GM12878 (cell line): Measurements from ENCODE around the gene CPEB3.
"Not testable (repeated sequence)": the region's sequence is repeated elsewhere in the genome, so short reads cannot be mapped to it uniquely, and the experiment has no call there.

Source experiments
- CHD1 ChIP-seq: IDR thresholded peaks from 2 replicates; pipeline ENCODE4 v1.6.1; 2012; ENCODE audit warnings: low read depth, low read length, improper control_type of control experiment
- CTCF ChIP-seq, 3 experiments: IDR thresholded peaks in 2 of 3; conservative IDR thresholded peaks in 1 of 3; 2 replicates each; pipeline ENCODE4 v1.5.1; 2011; ENCODE audit warnings: low read depth in 3 of 3, low read length in 3 of 3, mild to moderate bottlenecking in 3 of 3, control low read depth in 2 of 3, moderate library complexity in 2 of 3, inconsistent platforms in 1 of 3, mixed read lengths in 1 of 3; ENCODE audit not compliant: control insufficient read depth in 2 of 3, insufficient read depth in 1 of 3; ENCODE audit errors: extremely low read depth in 1 of 3
- IRF5 ChIP-seq: fragments of 450-650 bp; IDR thresholded peaks from 2 replicates; pipeline ENCODE4 v1.6.1; 2017; ENCODE audit warnings: borderline replicate concordance
- MXI1 ChIP-seq: fragments of 150-350 bp; IDR thresholded peaks from 2 replicates; pipeline ENCODE4 v1.6.1; 2011; ENCODE audit warnings: low read depth, mild to moderate bottlenecking, inconsistent platforms, low read length, improper control_type of control experiment
- POLR2A ChIP-seq: IDR thresholded peaks from 2 replicates; pipeline ENCODE4 v1.6.1; 2011; ENCODE audit warnings: low read depth, mild to moderate bottlenecking, low read length
- RFX5 ChIP-seq: IDR thresholded peaks from 2 replicates; pipeline ENCODE4 v1.6.1; 2011; ENCODE audit warnings: low read depth, low read length, improper control_type of control experiment
- SKIL ChIP-seq: fragments of 450-650 bp; IDR thresholded peaks from 2 replicates; pipeline ENCODE4 v1.6.1; 2017; ENCODE audit warnings: mild to moderate bottlenecking, low read depth, inconsistent platforms; ENCODE audit not compliant: poor library complexity, severe bottlenecking
- SMARCA5 ChIP-seq: fragments of 450-650 bp; IDR thresholded peaks from 2 replicates; pipeline ENCODE4 v1.6.1; 2017; ENCODE audit warnings: mild to moderate bottlenecking
- TARDBP ChIP-seq: IDR thresholded peaks from 2 replicates; pipeline ENCODE4 v1.6.1; 2016; ENCODE audit warnings: borderline replicate concordance
- YY1 ChIP-seq: IDR thresholded peaks from 2 replicates; pipeline ENCODE4 v1.6.1; 2011; ENCODE audit warnings: low read depth, mild to moderate bottlenecking, low read length
- TF ChIP-seq, protein P1 (sequence below): fragments of 450-650 bp; IDR thresholded peaks from 2 replicates; pipeline ENCODE4 v1.6.1; 2014; ENCODE audit warnings: mild to moderate bottlenecking
- TF ChIP-seq, protein P2 (sequence below): fragments of 450-650 bp; formaldehyde crosslinking; IDR thresholded peaks from 2 replicates; pipeline ENCODE4 v1.4.0; 2022; ENCODE audit warnings: mild to moderate bottlenecking, moderate library complexity

GRCh38 chr10:92025340-92025739 is 265.5 kb downstream of the CPEB3 start:
- not testable (repeated sequence) for TF ChIP-seq CTCF (IDR thresholded peaks at IDR 0.05 in 2 of 3, conservative IDR thresholded peaks at IDR 0.05 in 1 of 3; ENCODE audit: control insufficient read depth in 2 of 3, extremely low read depth in 1 of 3, insufficient read depth in 1 of 3, low read depth in 3 of 3, low read length in 3 of 3); TARDBP; IRF5; RFX5; YY1; SMARCA5; MXI1; POLR2A; CHD1; SKIL
- TF ChIP-seq, protein P1, sequence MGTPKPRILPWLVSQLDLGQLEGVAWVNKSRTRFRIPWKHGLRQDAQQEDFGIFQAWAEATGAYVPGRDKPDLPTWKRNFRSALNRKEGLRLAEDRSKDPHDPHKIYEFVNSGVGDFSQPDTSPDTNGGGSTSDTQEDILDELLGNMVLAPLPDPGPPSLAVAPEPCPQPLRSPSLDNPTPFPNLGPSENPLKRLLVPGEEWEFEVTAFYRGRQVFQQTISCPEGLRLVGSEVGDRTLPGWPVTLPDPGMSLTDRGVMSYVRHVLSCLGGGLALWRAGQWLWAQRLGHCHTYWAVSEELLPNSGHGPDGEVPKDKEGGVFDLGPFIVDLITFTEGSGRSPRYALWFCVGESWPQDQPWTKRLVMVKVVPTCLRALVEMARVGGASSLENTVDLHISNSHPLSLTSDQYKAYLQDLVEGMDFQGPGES: not testable (repeated sequence)
- TF ChIP-seq, protein P2, sequence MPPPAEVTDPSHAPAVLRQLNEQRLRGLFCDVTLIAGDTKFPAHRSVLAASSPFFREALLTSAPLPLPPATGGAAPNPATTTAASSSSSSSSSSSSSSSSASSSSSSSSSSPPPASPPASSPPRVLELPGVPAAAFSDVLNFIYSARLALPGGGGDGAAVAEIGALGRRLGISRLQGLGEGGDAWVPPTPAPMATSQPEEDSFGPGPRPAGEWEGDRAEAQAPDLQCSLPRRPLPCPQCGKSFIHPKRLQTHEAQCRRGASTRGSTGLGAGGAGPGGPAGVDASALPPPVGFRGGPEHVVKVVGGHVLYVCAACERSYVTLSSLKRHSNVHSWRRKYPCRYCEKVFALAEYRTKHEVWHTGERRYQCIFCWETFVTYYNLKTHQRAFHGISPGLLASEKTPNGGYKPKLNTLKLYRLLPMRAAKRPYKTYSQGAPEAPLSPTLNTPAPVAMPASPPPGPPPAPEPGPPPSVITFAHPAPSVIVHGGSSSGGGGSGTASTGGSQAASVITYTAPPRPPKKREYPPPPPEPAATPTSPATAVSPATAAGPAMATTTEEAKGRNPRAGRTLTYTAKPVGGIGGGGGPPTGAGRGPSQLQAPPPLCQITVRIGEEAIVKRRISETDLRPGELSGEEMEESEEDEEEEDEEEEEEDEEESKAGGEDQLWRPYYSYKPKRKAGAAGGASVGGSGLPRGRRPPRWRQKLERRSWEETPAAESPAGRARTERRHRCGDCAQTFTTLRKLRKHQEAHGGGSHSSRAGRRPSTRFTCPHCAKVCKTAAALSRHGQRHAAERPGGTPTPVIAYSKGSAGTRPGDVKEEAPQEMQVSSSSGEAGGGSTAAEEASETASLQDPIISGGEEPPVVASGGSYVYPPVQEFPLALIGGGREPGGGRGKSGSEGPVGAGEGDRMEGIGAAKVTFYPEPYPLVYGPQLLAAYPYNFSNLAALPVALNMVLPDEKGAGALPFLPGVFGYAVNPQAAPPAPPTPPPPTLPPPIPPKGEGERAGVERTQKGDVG (CRISPR knock-in tag): not testable (repeated sequence)
